Activated CD8-positive, alpha-beta memory T cell treated with anti-CD3 and anti-CD28 coated beads, Interleukin-2, amount 50 U/mL, for 24 hours (primary cell): Measurements from ENCODE around the gene TEX2.
"Not testable (repeated sequence)": the region's sequence is repeated elsewhere in the genome, so short reads cannot be mapped to it uniquely, and the experiment has no call there.

Experiments used
- DNase-seq: peaks from one replicate; pipeline ENCODE4 v3.0.0-alpha.2; 2020; ENCODE audit errors: extremely low read depth

TEX2 gene

DNA sequence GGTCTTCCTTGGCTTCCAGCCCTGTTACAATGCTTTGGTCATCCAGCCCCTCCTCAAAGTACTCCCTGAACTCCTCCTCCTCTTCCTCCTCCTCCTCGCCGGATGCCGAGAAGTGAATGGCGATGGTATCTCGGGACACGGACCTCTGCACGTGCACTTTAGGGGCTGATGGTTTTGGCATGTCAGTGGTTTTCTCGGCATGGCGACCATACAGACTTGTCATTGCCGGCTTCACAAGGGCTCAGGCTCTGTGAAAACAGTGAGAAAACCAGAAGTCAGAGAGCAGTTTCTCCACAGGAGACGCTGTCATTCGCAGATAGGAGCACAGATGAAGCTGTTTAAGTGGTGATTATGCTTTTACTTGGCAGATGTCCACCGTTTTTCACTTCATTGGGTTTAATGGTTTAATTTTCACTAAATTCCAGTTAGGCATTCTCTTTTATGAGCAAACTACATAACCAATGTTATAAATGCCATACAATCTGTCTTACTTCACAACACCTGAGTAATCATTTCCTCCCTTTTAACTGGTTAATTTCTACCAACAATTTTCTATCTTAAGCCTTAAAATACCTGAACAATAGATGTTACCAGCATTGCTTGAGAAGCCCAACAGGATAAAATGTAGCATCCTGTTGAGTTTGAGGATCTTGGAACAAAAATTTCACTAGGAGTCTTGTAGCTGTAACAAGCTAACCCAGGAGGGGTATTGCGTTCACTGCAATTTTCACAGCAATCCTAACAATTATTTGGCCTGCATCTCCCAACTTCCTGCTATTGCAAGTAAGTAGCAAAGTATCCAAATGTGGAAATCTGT lies 48.9 kb downstream of the TEX2 start:
- DNase-seq: no peak

DNA sequence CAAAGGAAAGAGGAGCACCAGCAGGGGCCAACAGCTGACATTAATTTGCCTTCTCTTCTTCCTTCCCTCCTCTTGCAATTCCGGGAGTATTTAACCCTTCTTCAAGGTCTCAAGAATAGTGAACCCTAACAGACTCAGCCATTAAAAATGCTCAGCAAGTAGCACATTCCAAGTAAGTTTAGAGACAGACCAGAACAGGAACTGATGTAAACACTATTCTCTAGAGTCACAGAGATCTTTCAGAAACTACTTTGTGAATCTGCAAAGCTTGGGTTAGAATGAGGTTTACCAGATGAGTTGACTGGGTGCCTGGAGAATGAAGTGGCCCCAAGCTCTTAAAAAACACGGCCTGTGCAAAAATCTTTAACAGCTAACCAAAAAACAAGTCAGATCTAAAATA lies 50.9 kb downstream of the TEX2 start:
- DNase-seq: no peak

DNA sequence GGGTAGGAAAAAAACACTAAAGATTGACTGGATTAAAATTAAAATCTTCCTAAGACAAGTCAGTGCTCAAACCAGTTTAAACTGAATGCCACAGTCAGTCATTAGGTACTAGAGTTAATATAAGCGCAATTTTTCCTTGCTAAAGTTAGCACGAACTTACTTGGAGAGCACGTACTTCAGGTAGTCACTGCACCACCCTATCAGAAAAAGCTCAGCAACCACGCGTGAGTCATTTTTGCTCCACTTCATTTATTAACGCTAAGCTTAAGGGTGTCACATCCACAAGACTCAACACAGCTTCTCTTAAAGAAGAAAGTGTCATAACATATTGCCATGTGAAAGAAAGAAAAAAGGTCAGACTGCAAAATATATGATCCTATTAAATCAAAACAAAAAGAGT lies 53.1 kb downstream of the TEX2 start:
- DNase-seq: no peak

DNA sequence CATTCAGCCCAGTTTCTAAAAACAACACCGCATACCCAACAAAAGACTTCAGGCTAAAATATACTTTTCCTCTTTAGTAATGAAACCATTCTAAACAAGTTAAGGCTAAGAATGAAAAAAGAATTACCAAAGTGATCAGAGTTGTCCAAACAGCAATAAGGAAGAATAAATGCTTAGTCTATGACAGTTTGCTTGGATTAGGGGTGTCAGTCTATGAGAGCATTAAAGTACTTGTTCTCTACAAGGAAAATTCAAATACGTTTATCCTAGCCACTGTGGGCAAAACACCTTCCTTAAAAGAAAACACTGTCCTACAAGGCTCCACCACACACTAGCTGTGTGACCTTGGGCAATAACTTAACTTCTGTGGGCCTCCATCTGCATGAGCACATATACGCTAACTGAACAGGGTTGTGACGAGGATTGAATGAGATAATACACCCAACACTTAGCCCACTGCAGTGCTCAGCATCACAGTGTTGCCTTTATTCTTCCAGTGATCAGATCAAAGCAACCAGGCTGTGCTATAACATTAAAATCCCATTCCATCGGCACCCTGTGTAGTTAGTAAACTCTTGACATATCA lies 53.6 kb downstream of the TEX2 start:
- DNase-seq: no peak

DNA sequence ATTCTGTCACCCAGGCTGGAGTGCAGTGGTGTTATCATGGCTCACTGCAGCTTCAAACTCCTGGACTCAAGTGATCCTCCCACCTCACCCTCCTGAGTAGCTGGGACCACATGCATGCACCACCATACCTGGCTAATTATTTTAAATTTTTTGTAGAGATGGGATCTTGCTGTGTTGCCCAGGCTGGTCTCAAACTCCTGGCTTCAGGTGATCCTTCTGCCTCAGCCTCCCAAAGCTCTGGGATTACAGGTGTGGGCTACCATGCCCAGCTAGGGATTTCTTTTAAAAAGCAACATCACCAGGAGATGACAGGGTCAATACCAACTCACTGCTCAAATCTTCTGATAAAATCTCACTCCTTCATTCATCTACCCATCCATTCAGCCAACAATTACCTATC lies 54.4 kb downstream of the TEX2 start:
- DNase-seq: not testable (repeated sequence)

DNA sequence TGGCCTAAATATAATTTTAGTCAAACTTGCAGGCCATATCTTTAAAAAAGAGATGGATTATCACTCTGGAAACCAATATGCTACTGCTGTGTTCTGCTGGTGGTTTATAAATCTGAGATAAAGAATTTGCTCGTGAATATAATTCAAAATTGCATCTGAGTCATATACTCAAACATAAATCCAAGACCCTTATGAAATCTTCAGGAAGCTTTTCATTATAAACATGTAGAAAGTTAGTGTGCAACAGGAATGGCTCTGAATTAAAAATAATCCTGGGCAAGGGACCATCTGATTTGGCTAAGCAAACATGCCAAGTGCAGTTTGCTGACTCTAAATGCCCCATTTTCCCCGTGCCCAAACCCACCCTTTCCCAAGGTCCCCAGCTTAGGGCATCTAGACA lies 57.3 kb downstream of the TEX2 start:
- no peak for DNase-seq

DNA sequence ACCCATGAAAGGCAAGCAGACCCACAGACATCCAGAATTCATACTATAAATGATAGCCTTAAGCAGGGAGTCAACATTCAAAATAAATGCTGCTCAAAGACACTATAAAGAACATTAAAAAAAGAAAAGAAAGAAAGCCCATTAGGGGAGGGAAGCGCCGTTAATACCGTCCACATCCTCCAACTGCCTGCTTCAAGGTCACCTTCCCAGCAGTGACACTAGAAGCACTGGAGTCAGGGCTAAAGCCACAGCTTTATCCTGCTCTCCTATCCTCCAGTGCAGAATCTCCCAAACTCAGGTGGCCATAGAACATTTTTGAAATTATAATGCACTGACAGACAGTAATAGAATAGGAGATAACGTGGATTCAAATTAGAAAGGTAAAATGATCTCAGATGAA lies 59.4 kb downstream of the TEX2 start:
- no peak for DNase-seq

DNA sequence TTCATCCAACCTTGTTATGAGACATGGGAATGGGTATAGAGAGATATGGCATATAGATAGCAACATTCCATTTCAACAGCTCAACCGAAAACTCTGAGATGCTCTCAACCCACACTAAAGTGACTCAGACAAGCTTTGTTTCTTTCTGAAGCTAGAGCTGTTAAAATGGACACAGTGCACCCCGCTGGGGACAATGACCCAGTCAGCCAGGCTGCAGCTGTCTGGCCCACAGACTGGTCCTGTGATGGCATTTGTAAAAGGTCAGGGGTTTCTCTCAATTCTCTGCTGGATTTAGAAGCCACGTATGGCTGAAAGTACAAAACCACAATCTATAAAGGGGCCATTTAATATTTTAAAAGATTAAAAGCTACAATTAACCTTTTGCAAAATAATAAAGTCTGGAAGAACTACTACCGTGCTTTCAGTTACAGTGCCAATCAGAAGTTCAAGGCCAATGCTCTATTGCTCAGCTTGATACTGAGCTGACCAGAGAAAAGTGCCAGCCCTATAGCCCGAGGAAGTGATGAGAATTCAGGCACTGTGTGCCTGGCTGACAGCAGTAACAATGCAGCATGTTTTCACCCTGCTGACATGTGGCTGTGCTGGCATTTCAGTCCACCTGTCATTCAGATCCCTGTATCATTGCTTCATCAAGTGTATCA lies 60.2 kb downstream of the TEX2 start:
- no peak for DNase-seq

DNA sequence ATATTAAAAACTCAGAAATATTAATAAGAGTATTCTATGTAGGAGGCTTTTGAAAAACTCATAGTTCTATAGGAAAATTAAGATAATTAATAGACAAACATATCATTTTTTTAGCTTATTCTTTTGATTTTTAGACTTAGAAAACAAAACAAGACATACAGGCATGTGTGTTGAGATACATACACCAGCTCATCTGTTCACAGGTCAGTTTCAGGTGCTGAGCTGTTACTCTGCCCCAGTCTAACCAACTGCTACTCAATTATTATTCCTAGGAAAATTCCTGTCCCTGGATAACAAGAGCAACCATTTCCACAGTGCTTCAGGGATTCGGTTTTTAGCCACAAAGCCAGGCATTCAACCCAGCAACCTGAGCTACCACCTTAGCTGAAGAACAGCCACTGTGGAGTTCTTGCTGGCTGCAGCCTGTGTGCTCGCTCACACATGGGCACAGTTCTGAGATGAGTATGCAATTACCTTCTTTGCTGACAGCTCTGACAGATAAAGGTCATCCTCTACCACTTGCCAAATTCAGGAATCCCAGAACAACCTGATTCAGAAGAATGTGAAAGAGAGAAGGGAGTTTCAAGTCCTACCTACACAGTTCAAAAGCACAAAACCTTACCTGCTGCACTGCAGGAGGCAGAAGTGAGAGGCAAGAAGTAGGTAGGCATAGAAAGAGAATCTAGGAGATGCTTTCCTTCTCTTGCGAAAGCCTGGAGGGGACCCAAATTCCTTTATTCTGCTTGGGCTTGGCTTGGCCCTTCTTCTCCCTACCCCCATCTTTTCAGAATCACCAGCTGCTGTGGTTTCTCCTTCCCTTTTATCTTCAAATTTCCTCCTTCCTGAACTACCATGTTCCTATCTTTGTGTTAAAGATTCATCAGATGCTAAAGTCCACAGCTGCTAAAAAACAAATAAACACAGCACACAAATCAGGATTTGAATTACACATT lies 62.7 kb downstream of the TEX2 start:
- DNase-seq: no peak

DNA sequence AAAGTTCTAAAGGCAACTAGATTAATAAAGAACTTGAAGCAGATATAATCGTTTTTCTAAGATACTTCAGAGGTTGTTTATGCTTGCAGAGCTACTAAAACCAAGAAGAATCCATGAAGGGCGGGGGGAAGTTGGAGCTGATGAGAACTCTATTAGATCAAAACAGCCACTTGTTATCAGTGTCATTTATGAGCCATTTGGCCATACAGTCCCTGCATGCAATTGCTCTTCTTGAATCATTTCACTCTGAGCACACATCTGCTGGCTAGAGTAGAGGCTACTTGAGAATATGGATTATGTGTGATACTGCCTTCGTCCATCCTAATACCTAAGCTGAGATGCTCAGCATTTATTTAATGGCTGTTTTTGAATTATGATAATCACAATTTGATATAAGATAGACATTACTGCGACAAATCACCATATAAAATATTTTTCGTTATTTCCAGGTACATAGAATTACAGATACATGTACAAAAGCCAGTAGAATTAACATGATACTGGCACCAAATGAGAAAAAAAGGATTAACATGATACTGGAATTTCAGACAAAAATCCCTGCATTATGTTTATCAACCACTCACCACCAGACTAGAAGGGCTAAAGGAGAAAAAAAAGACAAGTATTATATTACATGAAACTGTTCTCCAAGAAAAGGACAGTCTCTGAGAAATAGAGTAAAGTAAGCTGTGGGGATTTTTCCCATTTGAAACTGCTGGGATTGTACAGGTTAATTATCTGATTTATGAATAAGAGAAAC lies 64.5 kb downstream of the TEX2 start:
- no peak for DNase-seq

DNA sequence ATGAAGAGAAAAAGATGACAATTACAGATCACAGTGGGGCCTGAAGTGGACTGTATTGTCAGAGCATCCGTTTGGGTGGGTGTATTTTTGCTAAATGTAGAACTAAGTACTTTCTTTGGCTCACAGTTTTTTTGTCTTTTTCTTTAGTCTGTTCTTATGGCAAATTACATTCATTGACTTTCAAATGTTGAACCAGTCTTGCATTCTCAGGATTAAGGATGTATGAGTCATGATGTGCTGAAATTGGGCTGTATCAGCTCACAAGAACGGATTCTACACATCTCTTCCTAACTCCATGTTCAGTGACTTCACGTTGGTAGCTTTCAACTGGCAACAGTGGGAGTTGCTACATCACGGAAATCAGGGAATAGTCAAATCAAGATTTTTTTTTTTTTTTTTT lies 66.5 kb downstream of the TEX2 start:
- DNase-seq: no peak

DNA sequence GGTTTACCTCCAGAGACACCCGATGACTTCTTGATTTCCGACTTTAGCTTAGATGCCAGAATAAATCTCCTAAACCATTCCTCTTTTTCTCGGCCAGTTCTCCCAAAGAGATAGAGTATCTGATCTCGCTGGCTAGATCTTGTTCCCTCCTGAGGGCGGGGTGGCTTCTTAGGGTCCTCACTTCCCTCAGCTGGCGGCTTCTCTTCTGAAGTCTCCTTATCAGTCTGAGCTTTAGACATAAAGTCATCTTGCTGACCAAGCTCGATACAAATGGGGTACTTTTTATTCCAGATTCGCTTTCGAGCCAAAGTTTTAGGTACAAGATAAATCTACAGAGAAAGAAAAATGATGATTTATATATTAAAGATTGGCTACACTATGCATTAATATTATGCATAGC lies 69.5 kb downstream of the TEX2 start:
- DNase-seq: no peak

DNA sequence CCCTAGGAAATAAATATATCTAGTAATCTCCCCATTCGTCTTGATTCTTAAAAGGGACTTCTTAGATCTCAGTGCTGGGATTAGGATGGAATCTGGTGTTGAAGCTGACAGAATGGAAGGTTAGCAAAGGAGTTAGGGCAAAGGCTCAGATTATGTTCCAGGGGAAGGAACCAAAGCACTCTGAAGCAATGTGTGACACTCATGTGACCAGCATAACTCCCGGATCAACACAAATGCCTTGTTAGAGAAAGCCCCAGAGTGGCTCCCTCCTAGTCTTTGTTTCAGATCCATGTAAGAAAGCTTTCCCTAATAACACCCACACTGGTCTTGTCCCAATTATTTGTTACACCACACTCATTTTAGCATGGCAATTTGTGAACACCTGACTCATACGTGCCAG lies 70.5 kb downstream of the TEX2 start:
- DNase-seq: no peak

DNA sequence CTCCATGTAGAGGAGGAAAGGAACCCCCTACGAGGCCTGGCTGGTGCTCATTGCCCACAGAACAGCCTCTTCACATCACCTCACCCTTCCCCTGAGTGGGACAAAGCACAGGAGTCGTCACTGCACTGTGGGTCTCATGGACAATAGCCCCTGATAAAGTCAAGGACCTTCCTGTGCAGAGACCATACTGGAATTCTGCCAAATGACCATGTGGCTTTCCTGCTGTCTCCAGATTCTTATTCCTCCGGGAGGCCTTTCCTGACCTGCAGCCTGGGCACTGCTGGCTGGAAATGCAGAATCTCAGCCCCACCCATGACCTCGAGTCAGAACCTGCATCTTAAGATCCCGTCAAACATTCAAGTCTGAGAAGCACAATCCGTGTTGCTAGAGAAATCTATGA lies 72.6 kb downstream of the TEX2 start:
- no peak for DNase-seq

DNA sequence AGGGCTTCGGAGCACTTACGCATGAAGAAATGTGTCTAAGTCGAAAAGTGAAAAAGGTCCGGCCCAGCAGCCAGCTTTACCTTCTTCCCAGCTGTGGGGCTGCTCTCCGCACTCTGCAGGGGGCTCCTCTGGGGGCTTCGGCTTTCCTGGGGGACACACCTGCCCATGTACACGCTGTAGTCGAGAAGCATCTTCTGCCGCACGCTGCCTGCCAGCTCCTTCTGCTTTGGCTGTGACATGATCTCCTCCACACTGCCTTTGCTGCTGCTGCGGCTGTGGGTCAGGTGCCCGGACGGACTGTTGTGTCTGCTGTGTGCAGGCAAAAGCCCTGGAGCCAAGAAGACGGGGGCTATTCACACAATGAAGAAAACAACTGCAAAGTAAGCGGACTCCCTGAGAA lies 75.0 kb downstream of the TEX2 start:
- no peak for DNase-seq

DNA sequence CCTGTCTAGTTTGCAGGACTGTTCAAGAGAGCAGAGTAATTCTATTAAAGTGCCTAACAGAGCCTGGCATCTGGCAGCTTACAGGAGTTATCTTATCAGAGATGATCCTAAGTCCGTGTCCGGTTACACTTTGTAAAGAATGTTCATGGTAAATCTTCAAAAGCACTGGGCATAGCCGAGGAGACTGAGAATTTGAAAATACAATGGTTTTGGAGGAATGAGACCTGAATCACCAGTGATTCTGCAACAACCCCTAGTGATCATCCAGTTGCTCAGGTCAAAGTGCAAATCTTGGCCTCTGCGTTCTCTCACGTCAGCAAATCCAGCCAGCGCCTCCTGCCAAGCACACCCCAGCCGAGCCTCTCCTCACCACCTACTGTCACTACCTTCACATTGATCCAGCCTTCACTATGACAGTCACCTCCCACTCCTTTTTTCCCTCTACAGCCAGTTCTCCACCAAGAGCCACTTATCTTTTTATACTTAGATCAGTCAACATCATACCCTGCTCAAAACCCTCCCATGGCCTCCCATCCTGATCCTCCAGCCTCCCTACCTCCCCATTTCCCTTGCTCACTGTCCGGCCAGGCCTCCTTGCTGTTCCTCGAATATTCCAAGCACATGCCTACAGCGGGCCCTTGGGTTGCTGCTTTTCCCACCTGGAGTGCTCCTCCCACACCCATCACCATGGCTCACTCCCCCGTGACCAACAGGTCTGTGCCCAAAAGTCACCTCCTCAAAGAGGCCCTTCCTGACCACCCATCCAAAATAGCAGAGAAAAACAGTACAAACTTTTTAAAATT lies 75.8 kb downstream of the TEX2 start:
- no peak for DNase-seq

DNA sequence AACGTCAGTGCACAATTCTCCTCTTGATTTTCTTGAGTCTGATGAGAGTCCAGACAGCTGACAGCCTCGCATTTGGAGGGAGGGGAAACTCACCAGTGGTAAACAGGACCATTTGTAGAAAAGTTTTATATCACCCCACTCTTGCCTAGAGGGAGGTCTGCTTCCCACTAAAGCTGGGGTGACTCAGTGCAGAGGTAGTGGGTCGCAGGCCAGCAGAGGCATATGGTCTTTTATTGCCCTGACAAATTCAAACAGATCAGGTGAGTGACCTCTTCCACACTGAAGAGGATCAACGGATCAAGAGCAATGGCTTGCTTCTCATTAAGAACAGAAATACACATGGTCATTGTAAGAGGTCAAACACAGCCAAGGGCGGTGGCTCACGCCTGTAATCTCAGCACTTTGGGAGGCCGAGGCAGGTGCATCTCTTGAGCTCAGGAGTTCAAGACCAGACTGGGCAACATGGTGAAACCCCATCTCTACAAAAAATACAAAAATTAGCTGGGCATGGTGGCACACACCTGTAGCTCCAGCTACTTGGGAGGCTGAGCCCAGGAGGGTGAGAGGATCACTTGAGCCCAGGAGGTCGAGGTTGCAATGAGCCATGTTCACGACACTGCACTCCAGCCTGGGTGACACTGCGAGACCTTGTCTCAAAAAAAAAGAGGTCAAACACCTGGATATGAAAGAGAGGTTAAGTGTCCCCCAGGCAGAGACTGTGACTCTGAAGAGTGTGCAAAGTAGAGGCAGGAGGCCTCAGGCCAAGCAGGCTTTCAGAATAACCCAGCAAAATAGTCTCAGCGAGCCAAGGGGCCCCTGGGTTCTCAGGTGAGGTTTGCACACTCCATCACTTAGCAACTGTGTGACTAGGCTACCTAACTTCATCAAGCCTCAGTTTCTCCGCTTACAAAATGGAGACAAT lies 76.6 kb downstream of the TEX2 start:
- DNase-seq: no peak

DNA sequence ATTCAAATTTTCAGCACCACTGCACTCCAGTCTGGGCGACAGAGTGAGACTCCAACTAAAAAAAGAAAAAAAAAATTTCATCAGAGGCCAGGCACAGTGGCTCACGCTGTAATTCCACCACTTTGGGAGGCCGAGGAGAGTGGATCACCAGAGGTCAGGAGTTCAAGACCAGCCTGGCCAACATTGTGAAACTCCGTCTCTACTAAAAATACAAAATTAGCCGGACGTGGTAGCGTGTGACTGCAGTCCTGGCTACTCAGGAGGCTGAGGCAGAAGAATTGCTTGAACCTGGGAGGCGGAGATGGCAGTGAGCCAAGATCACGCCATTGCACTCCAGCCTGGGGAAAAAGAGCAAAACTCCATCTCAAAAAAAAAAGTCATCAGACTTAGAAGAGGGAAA lies 77.5 kb downstream of the TEX2 start:
- not testable (repeated sequence) for DNase-seq

DNA sequence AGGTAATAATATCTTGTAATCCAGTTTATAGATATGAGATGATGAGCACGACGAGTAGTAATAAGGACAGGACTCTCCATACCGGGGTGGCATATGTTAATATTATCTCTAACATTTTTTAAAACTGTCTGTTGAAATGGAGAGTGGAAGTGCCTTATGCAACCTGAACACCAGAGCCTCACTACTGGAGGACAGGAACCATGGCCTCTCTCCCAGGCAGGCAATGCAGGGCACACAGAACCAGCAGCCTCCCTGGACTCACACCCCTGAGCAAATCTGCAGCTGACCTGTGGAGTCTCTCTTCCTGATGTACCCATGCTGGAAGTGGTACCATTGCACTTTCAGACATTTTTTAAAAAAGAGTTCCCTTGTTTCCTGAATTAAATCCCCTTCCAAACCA lies 78.0 kb downstream of the TEX2 start:
- DNase-seq: no peak
